Midbrain (tissue), 1 donor: ENCODE results near the gene TAF4.
"Not testable (repeated sequence)": the region's sequence is repeated elsewhere in the genome, so short reads cannot be mapped to it uniquely, and the experiment has no call there.

Source experiments
- DNase-seq: peaks from one replicate; lab custom pipeline; 2025; lab: John Stamatoyannopoulos, UW

Gene TAF4

DNA sequence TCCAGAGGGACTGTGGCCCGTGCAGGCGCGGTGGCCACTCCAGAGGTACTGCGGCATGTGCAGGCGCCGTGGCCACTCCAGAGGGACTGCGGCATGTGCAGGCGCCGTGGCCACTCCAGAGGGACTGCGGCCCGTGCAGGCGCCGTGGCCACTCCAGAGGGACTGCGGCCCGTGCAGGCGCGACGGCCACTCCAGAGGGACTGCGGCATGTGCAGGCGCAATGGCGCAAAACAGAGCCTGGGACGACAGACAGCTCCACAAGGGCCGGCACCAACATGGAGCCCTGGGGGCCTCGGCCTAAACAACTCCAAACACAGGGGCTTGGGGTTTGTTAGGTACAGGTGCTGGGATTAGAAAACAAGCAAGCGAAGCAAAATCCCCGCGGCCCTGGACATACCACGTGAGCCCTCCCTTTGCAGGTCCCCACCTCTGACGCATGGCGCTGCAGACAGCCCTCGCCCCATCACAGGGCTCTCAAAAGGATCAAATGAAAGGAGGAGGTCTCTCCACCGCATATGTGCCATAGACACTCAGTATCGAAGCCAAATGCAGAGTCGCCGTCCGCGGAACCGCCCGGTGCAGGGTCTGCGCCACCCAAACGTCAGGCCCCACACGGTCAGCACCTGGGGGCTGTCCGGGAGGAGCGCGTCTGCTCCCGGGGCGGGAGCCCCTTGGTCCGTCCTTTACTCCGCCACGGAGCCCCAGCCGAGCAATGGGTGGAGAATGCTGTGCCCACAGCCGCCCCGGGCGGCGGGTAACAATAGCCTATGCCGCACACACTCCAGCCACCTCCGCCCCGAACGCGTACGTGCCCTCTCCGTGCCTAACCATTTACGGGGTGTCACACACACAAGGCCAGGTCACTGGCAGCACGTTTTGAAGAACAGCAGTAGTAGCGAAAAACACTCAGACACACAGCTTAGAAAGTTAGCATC, 85.7 kb downstream of the TAF4 start:
- no peak for DNase-seq

DNA sequence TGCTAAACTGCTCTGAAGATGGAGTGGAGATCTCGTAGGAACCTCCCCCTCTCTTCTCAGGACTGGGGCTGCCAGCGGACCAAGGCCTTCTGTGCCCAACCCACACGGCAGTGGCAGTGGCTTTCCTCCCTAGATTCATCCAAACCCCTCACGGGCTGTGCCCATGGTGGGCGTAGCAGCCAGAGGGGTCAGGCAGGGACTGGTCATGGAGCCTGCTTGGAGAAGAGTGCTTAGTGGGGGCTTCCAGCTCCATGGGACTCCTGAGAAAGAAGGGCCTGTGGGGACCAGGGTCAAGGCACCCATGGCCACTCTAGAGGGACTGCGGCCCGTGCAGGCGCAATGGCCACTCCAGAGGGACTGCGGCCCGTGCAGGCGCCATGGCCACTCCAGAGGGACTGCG, 86.6 kb downstream of the TAF4 start:
- DNase-seq, result no peak

DNA sequence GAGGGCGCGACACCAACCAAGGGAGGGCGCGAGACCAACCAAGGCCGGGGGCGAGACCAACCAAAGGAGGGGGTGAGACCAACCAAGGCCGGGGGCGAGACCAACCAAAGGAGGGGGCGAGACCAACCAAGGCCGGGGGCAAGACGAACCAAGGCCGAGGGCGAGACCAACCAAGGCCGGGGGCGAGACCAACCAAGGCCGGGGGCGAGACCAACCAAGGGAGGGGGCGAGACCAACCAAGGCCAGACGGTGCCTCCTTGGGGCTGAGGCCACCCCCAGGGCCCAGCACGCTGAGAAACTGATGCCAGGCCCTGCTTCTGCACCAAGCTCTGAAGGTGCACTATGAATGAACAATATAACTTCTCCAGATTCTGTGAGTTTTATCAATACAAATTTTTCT, 87.2 kb downstream of the TAF4 start:
- no peak for DNase-seq

DNA sequence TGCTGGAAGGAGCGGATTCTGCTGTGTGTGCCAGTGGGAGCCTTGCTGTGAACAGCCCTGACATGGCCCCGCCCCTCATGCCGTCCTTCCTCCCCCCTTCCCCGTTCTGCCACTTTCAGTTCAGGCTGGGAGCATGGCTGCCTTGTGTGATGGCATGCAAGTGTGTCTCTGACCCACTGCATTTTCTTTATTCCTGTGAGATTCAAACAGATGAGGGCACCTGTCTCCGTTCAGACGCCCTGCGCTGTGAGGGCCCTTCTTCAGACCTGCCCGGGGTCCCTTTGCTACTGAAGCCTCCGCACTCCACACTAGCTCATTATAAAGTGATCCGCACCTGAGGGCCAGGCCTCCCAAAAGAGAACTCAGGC, 88.3 kb downstream of the TAF4 start:
- DNase-seq, result no peak

DNA sequence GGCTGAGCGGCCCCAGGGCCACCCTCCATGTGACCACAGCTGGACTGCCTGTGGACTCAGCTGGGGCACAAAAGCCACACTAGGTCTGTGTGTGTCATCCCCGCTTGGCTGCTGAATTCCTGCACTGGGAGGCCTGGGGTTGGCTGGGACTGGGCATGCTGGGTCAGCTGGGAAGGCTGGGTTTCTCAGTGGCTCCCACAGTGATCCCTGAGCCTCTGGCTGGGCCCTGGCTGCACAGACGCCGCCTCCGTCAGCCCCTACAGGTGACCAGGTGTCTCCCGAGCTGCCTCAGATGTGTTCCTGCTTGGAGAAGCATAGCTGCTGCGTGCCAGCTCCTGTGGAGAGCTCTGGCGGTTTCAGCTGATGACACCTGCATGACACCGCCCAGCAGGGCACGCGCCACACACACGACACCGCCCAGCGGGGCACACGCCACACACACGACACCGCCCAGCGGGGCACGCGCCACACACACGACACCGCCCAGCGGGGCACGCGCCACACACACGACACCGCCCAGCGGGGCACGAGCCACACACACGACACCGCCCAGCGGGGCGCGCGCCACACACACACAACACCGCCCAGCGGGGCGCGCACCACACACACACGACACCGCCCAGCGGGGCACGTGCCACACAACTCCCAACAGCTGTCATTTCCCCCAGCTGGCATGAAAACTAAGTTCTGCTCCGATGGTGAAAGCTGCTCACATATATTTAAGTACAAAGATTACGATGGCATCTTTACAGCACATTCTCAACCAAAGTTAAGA, 88.8 kb downstream of the TAF4 start:
- no peak for DNase-seq

DNA sequence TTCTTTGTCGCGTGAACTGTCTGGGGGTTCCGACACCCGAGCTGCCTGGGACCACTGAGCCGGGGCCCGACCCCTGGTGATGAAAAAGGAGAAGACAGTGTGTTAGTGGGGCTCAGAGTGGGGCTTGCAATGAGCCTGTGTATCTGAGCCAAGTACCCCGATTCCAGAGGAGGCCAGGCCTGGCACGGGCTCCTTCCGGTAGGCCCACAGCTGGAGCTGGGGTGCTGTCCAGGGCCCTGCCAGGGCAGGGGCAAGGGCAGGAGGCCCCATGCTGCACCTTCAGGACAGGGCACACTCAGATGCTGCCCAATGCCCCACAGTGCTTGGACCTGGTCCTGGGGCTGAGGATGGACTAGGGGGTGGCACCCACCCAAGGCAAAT, 89.4 kb downstream of the TAF4 start:
- no peak for DNase-seq

DNA sequence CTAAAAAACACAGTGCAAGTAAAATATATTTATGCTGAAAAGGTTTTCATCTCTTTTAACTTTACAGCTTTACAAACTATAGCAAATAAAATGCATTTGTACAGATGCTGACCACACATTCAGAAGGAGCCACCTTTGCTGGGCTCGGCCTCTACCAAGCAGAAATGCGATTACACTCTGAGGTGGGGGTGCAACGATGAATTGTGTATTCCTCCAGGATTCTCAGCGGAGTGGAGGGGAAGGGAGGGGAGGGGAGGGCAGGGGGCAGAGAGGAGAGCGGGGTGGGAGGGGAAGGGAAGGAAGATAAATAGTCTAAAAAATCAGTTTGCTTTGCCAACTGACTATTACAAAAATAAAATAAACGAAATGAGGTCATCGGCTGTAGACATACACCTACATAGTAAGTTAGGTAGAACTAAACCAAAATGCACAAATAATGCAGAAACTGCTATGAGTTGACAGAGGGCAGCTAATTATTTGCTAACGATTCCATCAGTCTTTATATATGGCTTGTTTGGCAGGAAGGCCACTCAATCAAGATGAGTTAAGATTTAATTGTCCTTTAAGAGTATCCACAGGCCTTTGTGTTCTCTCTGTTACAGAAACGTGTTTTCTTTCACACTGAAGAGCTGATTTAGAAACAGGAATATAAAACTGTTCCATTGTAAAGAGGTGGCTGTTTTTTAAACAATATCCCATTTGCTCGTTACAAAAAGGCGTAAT, 90.1 kb downstream of the TAF4 start:
- DNase-seq, result no peak

DNA sequence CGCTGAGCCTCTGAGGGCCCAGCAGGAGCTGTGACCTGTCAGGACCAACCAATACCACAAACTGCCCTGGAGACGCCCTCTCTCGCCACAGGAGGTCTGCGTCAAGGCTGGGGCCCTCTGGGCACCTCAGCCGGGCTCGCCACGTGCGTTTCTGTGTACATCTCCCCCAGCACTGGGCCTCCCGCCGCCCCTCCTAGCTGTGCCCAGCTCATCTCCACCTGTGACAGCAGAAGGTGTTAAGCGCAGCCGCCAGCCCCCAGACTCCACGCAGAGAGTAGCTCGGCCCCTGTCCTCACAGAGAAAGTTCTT, 91.4 kb downstream of the TAF4 start:
- no peak for DNase-seq

DNA sequence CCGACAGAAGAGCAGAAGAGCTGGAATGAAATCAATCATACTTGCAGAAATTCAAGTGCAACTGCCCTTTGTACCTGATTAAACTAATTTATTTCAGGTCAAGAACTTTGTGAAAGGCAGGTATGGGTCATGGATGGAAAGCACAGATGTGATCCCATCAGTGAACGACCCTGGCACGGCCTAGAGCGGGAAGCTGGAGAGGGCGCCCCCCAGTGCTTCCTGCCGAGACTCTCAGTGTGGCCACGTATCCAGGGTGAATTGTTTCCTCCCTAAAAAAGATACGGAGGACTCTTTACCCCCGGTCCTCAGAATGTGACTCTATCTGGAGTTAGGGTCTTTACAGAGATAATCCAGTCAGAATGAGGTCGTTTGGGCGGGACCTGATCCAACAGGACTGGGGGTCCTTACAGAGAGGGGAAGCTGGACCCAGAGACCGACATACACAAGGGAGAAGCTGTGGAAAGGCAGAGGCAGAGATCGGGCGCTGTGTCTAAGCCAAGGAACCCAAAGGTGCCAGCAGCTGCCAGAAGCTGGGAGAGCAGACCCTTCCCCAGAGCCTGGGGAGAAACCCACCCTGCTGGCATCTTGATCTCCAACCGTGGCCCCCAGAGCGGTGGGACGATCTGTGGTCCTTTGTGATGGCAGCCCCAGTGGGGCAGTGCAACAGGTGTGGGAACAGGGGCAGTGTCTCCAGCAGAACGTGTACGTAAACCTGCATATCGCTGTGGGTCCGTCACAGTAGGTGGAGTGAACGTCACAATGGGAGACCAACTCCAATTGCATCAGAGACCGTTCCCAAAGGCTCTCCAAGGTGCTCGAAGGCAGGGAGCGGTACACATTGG, 91.9 kb downstream of the TAF4 start:
- no peak for DNase-seq

DNA sequence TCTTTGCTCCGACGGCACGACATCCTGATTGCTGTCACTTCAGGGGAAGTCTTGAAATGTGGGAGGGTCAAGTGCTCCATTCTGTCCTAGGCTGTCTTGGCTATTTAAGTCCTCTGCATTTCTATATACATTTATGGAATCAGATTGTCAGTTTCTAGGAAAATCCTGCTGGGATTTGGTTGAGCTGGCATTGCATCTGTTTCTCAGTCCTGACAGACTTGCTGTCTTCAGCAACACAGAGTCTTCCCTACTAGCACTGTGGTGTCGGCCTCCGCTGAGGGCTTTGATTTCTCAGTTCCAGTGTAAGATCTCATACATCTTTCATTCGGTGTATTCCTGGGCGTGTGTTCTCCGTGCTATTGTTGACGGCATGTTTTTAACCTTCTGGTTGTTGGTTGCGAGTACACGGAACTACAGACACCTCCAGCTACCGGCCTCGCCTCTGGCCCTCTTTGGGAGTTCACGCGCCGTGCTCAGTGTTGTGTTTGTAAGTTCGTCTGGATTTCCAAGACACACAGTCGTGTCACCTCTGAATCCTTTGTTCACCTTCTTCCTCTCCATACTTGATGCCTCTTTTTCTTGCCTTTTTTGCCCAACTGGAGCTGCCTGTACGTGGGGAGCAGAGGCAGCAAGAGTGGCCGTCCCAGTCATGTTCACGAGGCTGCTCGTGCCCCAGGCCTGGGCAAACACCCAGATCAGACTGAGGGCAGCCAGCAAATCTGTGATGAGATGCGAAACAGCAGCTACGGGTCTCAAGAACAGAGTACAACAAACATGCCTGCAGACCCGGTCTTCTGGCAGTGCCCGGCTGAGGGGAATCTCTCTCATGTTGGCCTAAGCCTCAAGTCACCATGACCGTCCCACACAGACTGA, 92.8 kb downstream of the TAF4 start:
- DNase-seq, result no peak

DNA sequence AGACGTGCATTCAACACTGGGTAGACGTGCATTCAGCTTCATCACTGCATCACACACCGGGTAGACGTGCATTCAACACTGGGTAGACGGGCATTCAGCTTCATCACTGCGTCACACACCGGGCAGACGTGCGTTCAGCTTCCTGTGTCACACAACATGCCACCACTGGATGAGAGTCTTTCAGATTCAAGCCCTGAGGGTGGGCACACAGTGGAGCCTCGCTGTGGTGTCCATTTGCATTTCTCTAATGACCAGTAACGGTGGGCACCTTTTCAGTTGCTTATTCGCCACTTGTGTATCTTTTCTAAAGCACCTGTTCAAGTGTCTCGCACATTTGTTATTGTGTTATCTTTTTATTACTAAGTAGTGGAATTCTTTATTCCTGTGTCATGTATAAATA, 94.1 kb downstream of the TAF4 start:
- DNase-seq, result not testable (repeated sequence)

DNA sequence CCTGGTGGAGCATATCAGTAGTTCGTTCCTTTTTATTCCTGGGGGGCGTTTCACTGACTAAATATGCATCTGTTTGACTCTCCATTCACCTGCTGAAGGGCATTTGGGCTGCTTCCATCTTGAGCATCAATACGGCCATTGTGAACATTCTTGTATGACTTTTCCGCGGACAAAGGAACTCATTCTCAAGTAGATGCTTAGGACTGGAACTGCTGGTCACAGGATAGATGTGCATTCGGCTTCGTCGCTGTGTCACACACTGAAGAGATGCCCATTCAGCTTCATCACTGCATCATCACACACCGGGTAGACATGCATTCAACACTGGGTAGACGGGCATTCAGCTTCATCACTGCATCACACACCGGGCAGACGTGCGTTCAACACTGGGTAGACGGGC, 95.3 kb downstream of the TAF4 start:
- DNase-seq, result no peak

DNA sequence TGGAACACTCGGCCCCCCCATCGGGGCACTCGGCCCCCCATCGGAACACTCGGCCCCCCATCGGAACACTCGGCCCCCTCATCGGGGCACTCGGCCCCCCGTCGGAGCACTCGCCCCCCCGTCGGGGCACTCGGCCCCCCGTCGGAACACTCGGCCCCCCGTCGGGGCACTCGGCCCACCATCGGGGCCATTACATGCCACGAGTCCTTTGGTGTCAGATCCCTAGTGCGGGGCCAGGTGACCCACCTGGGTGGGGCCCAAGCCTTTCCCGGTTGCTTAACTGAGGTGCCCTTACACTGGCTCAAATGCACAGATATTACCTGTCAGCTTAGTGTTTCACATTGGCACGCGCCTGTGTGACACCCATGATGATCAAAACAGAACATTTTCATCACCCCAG, 95.9 kb downstream of the TAF4 start:
- DNase-seq, result no peak

DNA sequence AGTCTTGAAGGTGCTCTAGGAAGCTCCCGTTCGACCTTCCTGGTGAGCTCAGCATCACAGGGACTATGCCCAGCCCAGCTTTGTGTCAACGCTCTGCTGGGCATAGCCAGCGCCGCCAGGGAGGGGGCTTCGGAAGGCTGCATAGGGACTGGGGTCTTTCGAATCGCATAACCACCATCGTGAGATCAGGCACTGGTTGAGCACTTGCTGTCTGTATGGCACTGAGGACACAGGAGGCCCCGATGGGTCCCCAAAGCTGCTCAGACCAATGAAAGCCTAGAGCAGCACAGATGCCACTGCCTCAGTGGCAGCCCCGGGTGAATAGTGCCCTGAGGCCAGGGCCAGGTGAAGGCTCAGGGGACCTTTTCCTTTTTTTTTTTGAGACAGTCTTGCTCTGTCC, 96.7 kb downstream of the TAF4 start:
- no peak for DNase-seq

DNA sequence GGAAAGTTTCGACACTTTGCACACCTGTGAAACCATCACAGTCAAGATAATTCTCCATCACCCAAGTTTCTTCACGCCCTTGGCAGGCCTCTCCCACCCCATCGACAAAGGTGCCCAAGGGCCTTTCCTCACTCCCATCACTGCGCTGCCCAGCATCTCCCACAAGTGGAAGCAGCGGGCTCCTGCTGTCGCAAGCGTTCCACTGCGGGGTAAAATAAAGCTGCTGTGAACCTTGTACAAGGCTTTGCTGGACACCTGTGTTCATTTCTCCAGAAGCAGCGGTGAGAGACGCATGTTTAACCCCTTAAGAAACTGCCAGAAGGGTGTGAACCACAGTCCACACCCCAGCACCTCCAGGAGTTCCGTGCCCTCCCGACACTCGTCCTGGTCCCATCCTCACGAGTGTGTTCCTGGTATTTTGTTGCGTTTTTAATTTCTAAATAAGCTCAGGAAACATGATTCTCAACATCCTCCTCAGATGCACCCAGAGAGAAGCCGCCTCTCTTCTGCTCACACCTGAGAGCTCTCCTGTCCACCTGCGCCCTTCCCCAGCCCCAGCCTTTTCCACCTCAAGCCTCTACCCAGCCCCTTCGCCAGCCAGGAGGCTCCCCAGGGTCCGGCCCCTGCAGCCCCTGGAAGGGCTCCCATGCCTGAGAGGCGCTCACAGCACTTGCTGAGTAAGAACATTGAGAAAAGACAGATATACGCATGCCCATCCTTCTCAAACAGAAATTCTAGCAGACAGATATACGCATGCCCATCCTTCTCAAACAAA, 97.5 kb downstream of the TAF4 start:
- DNase-seq, result no peak

DNA sequence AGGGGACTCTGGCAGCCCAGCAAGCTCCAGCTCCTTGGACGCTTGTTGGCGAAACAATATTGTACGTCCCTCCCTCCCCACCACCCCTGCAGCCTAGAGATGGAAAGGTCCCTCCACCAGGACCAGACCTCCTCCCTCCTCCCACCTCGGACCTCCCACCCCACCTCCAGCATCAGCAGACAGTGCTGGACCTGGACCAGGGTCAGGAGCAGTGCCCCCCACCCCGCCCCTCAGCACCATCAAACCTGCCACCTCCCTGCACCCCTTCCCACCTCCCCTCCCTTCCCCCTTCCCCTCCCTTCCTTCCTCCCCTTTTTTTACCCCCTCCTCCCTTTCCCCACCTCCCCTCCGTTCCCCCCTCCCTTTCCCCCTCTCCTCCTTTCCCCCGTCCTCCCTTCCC, 98.4 kb downstream of the TAF4 start:
- no peak for DNase-seq

DNA sequence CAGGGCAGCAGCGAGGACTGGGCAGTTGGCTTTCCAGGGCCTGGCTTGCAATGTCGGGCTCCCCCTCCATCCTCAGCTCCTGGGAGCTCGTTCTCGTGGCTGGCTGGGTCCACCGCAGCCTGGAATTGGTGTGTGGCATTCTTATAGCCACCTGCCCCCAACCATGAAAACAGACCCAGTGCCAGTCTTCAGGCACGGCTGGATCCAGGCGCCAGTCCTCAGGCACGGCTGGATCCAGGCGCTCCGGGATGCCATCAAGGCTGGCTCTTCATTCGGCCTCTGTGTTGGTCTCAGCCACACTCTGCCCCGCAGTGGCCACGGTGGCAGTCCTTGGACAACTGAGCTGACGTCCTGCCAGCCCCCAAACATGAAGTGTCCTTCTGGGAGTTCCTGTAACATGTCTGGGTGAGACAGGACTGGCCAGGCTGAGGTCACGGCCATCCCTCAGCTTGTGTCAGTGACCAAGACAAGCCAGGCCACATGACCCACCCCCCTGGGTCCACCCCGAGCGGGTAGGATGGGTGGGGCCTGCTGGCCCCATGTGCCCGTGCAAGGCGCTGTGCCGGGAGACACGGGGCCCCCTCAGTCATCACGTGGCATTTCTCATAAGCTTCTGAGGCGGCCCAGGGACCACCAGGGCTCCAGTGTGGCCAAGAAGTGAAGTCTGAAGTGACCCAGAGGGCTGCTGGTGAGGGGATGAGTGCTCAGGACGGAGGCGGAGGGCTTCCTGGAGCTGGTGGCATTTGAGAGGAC, 99.0 kb downstream of the TAF4 start:
- no peak for DNase-seq

DNA sequence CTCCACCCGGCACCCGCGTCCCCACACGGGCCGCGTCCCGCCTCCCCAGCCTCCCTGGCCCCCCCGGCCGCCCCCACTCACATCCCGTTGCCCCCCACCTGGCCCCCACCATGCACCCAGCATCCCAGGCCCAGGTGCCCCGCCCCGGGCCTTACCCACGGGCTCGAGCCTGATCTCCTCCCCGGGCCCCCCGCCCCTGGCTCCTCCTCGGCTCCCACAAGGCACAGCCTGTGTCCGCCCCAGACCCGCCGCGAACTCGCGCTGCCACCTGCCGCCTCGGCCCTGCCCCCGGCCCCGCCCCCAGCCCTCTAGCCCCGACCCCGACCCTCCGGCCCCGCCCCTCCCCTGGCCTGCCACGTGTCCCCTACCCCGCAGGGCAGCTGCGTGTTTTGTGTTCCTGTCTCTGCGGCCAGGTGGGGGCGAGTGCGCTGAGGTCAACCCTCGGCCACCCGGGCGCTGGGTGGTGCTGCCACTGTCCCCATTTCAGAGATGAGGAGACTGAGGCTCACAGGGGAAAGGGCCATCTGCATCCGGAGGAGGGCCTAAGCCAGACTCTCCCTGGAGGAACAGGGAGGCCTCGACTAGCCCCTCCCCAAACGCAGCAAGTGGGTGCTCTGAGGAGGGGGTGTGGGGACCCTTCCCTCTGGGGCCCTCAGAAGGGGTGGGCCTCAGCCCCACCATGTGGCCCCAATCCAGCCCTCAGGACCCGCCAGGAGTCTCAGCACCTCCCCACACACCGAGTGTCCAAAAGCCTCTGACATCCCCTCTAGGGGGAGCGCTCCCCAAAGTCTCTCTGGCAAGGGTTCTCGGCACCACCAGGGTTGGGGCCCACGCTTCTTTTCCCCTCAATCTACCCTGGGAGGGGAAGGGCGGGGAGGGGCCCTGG, 99.8 kb downstream of the TAF4 start:
- no peak for DNase-seq
